Measurements from ENCODE around the gene MRM3. TPM values are rescaled to one million over a fixed set of nuclear protein-coding genes. Genes with fewer than 3 reads are reported as not detected.

The MRM3 gene, protein sequence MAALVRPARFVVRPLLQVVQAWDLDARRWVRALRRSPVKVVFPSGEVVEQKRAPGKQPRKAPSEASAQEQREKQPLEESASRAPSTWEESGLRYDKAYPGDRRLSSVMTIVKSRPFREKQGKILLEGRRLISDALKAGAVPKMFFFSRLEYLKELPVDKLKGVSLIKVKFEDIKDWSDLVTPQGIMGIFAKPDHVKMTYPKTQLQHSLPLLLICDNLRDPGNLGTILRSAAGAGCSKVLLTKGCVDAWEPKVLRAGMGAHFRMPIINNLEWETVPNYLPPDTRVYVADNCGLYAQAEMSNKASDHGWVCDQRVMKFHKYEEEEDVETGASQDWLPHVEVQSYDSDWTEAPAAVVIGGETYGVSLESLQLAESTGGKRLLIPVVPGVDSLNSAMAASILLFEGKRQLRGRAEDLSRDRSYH
- total RNA-seq (15.4 TPM), polyA plus RNA-seq (13.2 TPM)
- long read RNA-seq, donor 1, partial matches to known transcripts, result 0 of 1 reads
- long read RNA-seq, donor 1, other reads (novel, unspliced or antisense), result 0 of 1 reads
- long read RNA-seq, donor 2, result 0 reads
- long read RNA-seq, donor 3, transcript MRM3-201 (4 exons, 1,809 nt), result major isoform, 10 of 11 reads
- long read RNA-seq, donor 3, partial matches to known transcripts, result 0 of 11 reads
- long read RNA-seq, donor 3, other reads (novel, unspliced or antisense), result 0 of 11 reads
- long read RNA-seq, donor 4, partial matches to known transcripts, result 0 of 2 reads
- long read RNA-seq, donor 4, other reads (novel, unspliced or antisense), result 0 of 2 reads
- long read RNA-seq, donor 5, transcript MRM3-201 (4 exons, 1,809 nt), result major isoform, 16 of 17 reads
- long read RNA-seq, donor 5, partial matches to known transcripts, result 0 of 17 reads
- long read RNA-seq, donor 5, other reads (novel, unspliced or antisense), result 0 of 17 reads
- long read RNA-seq, donor 6, transcript MRM3-201 (4 exons, 1,809 nt), result major isoform, 10 of 12 reads
- long read RNA-seq, donor 6, partial matches to known transcripts, result 0 of 12 reads
- long read RNA-seq, donor 6, other reads (novel, unspliced or antisense), result 0 of 12 reads
- long read RNA-seq, donor 7, partial matches to known transcripts, result 0 of 6 reads
- long read RNA-seq, donor 7, other reads (novel, unspliced or antisense), result 0 of 6 reads
- long read RNA-seq, donor 8, partial matches to known transcripts, result 0 of 3 reads
- long read RNA-seq, donor 8, other reads (novel, unspliced or antisense), result 0 of 3 reads
- long read RNA-seq, donor 9, partial matches to known transcripts, result 0 of 1 reads
- long read RNA-seq, donor 9, other reads (novel, unspliced or antisense), result 0 of 1 reads
- long read RNA-seq, donor 10, partial matches to known transcripts, result 42 of 69 reads
- long read RNA-seq, donor 10, other reads (novel, unspliced or antisense), result 24 of 69 reads

DNA sequence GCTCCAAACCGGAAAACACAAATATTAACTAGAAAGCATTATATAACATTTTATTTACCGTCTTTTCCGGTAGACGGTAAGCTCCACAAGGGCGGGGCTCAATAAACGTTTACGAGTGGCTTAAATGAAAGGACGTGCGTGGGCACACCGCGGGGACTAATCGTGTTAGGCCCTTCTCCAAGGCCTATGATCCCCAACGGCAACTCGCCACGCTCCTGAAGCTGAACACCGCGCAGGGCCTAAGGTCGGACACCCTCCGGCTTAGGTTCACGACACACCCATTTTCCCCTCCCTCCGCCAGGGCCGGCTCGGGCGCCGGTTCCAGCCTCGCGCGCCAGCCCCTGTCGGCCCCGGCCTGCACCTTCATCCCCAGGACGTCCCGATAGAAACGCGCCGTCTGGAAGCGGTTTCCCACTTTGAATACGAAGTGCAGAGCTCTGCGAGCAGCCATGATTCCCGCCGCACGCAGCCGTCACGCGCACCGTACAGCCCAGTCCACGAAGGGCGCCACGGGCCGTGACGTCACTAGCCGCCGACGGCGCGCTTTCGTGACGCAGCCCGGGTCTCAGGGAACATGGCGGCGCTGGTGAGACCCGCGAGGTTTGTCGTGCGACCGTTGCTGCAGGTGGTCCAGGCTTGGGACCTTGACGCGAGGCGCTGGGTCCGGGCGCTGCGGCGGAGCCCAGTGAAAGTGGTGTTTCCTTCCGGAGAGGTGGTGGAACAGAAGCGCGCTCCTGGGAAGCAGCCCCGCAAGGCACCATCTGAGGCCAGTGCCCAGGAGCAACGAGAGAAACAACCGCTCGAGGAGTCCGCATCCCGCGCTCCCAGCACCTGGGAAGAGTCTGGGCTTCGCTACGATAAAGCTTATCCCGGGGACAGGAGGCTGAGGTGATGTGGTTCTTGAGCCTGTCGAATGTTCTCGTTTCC, at the start of gene MRM3, which contains the start of gene GLOD4:
Gene MRM3, plus strand, starts transcription at position 549 of the 927 bp plus-strand sequence. Its CDS starts 26 bp downstream, at position 575.
Gene GLOD4, minus strand, starts transcription at position 476 of the 927 bp plus-strand sequence. Its CDS starts 25 bp downstream, at position 451.
- Histone ChIP-seq H3K4me1 (ENCODE audit: control insufficient read depth in 2 of 2, insufficient read depth in 2 of 2, low read length in 2 of 2) (peaks cover 12% of the 10 kb centered on the region in 2 donors), H3K4me3 (ENCODE audit: low read length in 2 of 2) (peak within 1 kb of the TSS; percentile 80 to 99), H3K27ac (ENCODE audit: low read depth in 1 of 2, low read length in 1 of 2) (peak within 1 kb of the TSS; percentile 70 to 82), H3K27me3 (ENCODE audit: control insufficient read depth in 2 of 2, insufficient read depth in 1 of 2, low read length in 1 of 2) (no peaks in the 10 kb centered on the region), H3K9me3 (ENCODE audit: control insufficient read depth in 2 of 2, insufficient read depth in 1 of 2, low read length in 1 of 2) (no peaks in the 10 kb centered on the region), H3K36me3 (ENCODE audit: control insufficient read depth in 2 of 2, insufficient read depth in 2 of 2, low read length in 1 of 2) (peaks cover 9 to 30% of the 10 kb centered on the region in 2 donors)
- WGBS, result under 1% methylated on average over 87 of the region's 87 CpGs
- DNase-seq (ENCODE audit: low read depth in 6 of 9, low spot score in 9 of 9), result peak; percentile 77 to 96 (median 90)

- WGBS, result 12% methylated on average over 57 of the region's 57 CpGs
- no peaks in the 10 kb centered on the region for H3K36me3 ChIP-seq (ENCODE audit: control insufficient read depth in 2 of 2, insufficient read depth in 2 of 2, low read length in 1 of 2)
- peak in 1 of 9 donors; percentile 36 for DNase-seq (ENCODE audit: low read depth in 6 of 9, low spot score in 9 of 9)
- H3K27me3 ChIP-seq (ENCODE audit: control insufficient read depth in 2 of 2, insufficient read depth in 1 of 2, low read length in 1 of 2), result peaks cover 26 to 46% of the 10 kb centered on the region in 2 donors
- no peaks in the 10 kb centered on the region for H3K9me3 ChIP-seq (ENCODE audit: control insufficient read depth in 2 of 2, insufficient read depth in 1 of 2, low read length in 1 of 2)
- H3K27ac ChIP-seq (ENCODE audit: low read depth in 1 of 2, low read length in 1 of 2), result peak overlapping the region in 1 of 2 donors; percentile 60
- peak overlapping the region; percentile 30 to 71 for H3K4me3 ChIP-seq (ENCODE audit: low read length in 2 of 2)
- peaks cover 4 to 13% of the 10 kb centered on the region in 2 donors for H3K4me1 ChIP-seq (ENCODE audit: control insufficient read depth in 2 of 2, insufficient read depth in 2 of 2, low read length in 2 of 2)
Observed at GRCh38 chr17:732902-733720, 49.0 kb upstream of the MRM3 start.

GRCh38 chr17:733743-734142, 48.4 kb upstream of the MRM3 start:
- Histone ChIP-seq H3K36me3 (ENCODE audit: control insufficient read depth in 2 of 2, insufficient read depth in 2 of 2, low read length in 1 of 2) (no peaks in the 10 kb centered on the region), H3K4me3 (ENCODE audit: low read length in 2 of 2) (no peak overlapping the region), H3K4me1 (ENCODE audit: control insufficient read depth in 2 of 2, insufficient read depth in 2 of 2, low read length in 2 of 2) (peaks cover 4 to 13% of the 10 kb centered on the region in 2 donors), H3K27me3 (ENCODE audit: control insufficient read depth in 2 of 2, insufficient read depth in 1 of 2, low read length in 1 of 2) (peaks cover 26 to 45% of the 10 kb centered on the region in 2 donors), H3K27ac (ENCODE audit: low read depth in 1 of 2, low read length in 1 of 2) (no peak overlapping the region), H3K9me3 (ENCODE audit: control insufficient read depth in 2 of 2, insufficient read depth in 1 of 2, low read length in 1 of 2) (no peaks in the 10 kb centered on the region)
- WGBS, result 88% methylated on average over 10 of the region's 10 CpGs
- no peak for DNase-seq (ENCODE audit: low read depth in 6 of 9, low spot score in 9 of 9)

DNA sequence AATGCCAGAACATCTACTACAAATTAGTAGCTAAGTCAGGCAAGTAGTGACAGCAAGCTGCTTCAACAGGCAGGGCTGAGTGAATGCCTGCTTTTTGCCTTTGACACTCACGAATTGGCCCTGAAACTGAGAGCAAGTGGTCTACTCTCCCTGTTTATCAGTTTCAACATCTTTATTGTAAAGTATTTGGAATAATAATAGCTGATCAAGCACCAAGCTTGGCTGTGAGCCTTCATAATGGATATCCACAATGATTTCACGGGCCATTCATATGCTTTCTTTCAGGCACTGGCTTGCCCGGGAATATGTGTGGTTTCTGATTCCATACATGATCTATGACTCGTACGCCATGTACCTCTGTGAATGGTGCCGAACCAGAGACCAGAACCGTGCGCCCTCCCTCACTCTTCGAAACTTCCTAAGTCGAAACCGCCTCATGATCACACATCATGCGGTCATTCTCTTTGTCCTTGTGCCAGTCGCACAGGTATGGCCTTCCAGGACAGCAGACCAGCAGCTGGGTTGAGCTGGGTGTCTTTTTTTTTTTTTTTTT, 44.5 kb upstream of the MRM3 start:
- peaks cover 6 to 18% of the 10 kb centered on the region in 2 donors for H3K27me3 ChIP-seq (ENCODE audit: control insufficient read depth in 2 of 2, insufficient read depth in 1 of 2, low read length in 1 of 2)
- H3K4me3 ChIP-seq (ENCODE audit: low read length in 2 of 2), result no peak overlapping the region
- WGBS, result 95% methylated on average over 13 of the region's 13 CpGs
- H3K36me3 ChIP-seq (ENCODE audit: control insufficient read depth in 2 of 2, insufficient read depth in 2 of 2, low read length in 1 of 2), result peaks cover 19 to 22% of the 10 kb centered on the region in 2 donors
- no peak overlapping the region for H3K27ac ChIP-seq (ENCODE audit: low read depth in 1 of 2, low read length in 1 of 2)
- H3K9me3 ChIP-seq (ENCODE audit: control insufficient read depth in 2 of 2, insufficient read depth in 1 of 2, low read length in 1 of 2), result no peaks in the 10 kb centered on the region
- H3K4me1 ChIP-seq (ENCODE audit: control insufficient read depth in 2 of 2, insufficient read depth in 2 of 2, low read length in 2 of 2), result peaks cover 0 to 8% of the 10 kb centered on the region in 2 donors
- DNase-seq (ENCODE audit: low read depth in 6 of 9, low spot score in 9 of 9), result no peak

DNA sequence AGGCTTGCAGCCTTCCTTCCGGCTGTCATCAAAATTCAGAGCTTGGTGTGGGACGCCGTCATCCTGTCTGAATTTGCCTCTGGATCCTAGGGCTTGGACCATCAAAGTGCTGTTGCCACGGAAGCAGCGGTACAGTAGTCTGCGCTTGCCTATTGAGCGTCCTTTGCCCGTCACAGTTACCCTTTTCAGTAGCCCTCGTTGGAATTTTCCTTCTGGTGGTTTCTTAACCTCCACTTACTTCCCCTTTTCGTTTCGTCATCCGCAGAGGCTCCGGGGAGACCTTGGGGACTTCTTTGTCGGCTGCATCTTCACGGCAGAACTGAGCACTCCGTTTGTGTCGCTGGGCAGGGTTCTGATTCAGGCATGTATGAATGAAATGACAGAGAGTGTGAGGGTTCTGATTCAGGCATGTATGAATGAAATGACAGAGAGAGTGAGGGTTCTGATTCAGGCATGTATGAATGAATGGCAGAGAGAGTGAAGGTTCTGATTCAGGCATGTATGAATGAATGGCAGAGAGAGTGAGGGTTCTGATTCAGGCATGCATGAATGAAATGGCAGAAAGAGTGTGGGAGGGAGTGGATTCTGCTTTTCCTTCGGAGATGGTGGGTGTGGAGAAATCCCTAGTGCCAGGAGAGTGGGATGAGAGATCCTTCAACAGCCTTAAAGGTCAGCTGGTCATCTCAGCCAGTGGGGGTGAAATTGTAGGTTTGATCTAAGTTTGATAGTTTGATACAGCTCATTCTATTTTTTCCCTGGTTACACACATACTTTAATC, 41.7 kb upstream of the MRM3 start:
- H3K36me3 ChIP-seq (ENCODE audit: control insufficient read depth in 2 of 2, insufficient read depth in 2 of 2, low read length in 1 of 2), result peaks cover 43 to 44% of the 10 kb centered on the region in 2 donors
- DNase-seq (ENCODE audit: low read depth in 6 of 9, low spot score in 9 of 9), result peak in 1 of 9 donors; percentile 36
- peak overlapping the region in 1 of 2 donors; percentile 8 for H3K27ac ChIP-seq (ENCODE audit: low read depth in 1 of 2, low read length in 1 of 2)
- no peaks in the 10 kb centered on the region for H3K27me3 ChIP-seq (ENCODE audit: control insufficient read depth in 2 of 2, insufficient read depth in 1 of 2, low read length in 1 of 2)
- no peaks in the 10 kb centered on the region for H3K9me3 ChIP-seq (ENCODE audit: control insufficient read depth in 2 of 2, insufficient read depth in 1 of 2, low read length in 1 of 2)
- 36% methylated on average over 18 of the region's 18 CpGs for WGBS
- H3K4me1 ChIP-seq (ENCODE audit: control insufficient read depth in 2 of 2, insufficient read depth in 2 of 2, low read length in 2 of 2), result no peaks in the 10 kb centered on the region
- H3K4me3 ChIP-seq (ENCODE audit: low read length in 2 of 2), result no peak overlapping the region

GRCh38 chr17:742147-742793, 39.9 kb upstream of the MRM3 start:
- WGBS, result 92% methylated on average over 11 of the region's 11 CpGs
- no peaks in the 10 kb centered on the region for H3K27me3 ChIP-seq (ENCODE audit: control insufficient read depth in 2 of 2, insufficient read depth in 1 of 2, low read length in 1 of 2)
- H3K36me3 ChIP-seq (ENCODE audit: control insufficient read depth in 2 of 2, insufficient read depth in 2 of 2, low read length in 1 of 2), result peaks cover 61 to 62% of the 10 kb centered on the region in 2 donors
- no peak overlapping the region for H3K4me3 ChIP-seq (ENCODE audit: low read length in 2 of 2)
- no peak overlapping the region for H3K27ac ChIP-seq (ENCODE audit: low read depth in 1 of 2, low read length in 1 of 2)
- H3K9me3 ChIP-seq (ENCODE audit: control insufficient read depth in 2 of 2, insufficient read depth in 1 of 2, low read length in 1 of 2), result no peaks in the 10 kb centered on the region
- DNase-seq (ENCODE audit: low read depth in 6 of 9, low spot score in 9 of 9), result no peak
- H3K4me1 ChIP-seq (ENCODE audit: control insufficient read depth in 2 of 2, insufficient read depth in 2 of 2, low read length in 2 of 2), result no peaks in the 10 kb centered on the region
